PFSK-1 (cell line): ENCODE data around the gene TOM1L2.

Experiments
- FOXP2 ChIP-seq: optimal IDR thresholded peaks from 2 replicates; pipeline ENCODE3; 2011; ENCODE audit warnings: borderline replicate concordance, control low read depth, inconsistent platforms; ENCODE audit not compliant: insufficient read depth; ENCODE audit errors: extremely low read length, extremely low read depth
- POLR2AphosphoS5 ChIP-seq: IDR thresholded peaks from 2 replicates; pipeline ENCODE4 v1.6.1; 2012; ENCODE audit warnings: low read depth, mild to moderate bottlenecking, control low read depth, low read length, moderate library complexity
- SIN3A ChIP-seq: IDR thresholded peaks from 2 replicates; pipeline ENCODE4 v1.6.1; 2012; ENCODE audit warnings: mild to moderate bottlenecking, low read length, moderate library complexity, borderline replicate concordance; ENCODE audit not compliant: insufficient read depth

DNA sequence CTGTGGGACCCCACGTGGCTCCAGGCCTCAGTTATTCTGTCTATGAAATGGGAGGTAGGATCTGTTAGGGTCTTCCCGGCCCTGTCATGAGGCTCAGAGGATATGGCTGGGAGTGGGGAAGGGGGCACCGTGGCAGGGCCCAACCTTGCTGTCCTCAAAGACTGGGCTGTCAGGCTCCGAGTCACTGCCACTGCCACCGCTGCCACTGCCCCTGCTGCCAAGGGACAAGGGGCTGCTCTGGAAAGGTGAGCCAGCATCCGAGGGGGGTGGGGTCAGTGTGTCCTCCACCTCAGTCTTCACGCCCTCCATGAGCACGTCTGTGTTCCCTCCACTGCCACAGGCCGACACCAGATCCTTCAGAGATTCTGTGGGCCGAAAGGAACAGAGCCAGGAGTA is 154.7 kb downstream of the TOM1L2 start:
- TF ChIP-seq SIN3A = no peak
- TF ChIP-seq POLR2AphosphoS5 = no peak
- TF ChIP-seq FOXP2 = no peak
